ENCODE data around the gene MED13L.
"Not testable (repeated sequence)": the region's sequence is repeated elsewhere in the genome, so short reads cannot be mapped to it uniquely, and the experiment has no call there.

MED13L gene

GRCh38 chr12:116138781-116139180 lies 138.7 kb downstream of the MED13L start:
- Histone ChIP-seq H3K27me3 (no peaks in the 10 kb centered on the region), H3K4me2 (peak overlapping the region in 2 of 11 experiments; percentile 6 to 38; a peak in 3 of 22 replicates), H3K4me3 (no peak overlapping the region), H3K9me3 (replicated peaks in 1 of 11) (no peaks in the 10 kb centered on the region), H3K27ac (no peak overlapping the region), H3K4me1 (peaks cover 28 to 98% (median 46%) of the 10 kb centered on the region in 10 experiments), H3K9ac (no peak overlapping the region), H4K20me1 (peaks cover 98 to 100% (median 100%) of the 10 kb centered on the region in 11 experiments), H3K36me3 (no peaks in the 10 kb centered on the region; a peak in 2 of 22 replicates)
- TF ChIP-seq Cebpa-rat (IDR thresholded peaks at IDR 0.05): no peak

GRCh38 chr12:116138364-116138763 lies 139.1 kb downstream of the MED13L start:
- H3K27ac ChIP-seq: no peak overlapping the region
- H3K4me2 ChIP-seq: peak overlapping the region in 2 of 11 experiments; percentile 6 to 38; a peak in 1 of 22 replicates
- no peak for TF ChIP-seq Cebpa-rat (IDR thresholded peaks at IDR 0.05)
- H3K9ac ChIP-seq: no peak overlapping the region
- no peaks in the 10 kb centered on the region for H3K9me3 ChIP-seq (replicated peaks in 1 of 11)
- no peaks in the 10 kb centered on the region for H3K27me3 ChIP-seq
- H3K36me3 ChIP-seq: no peaks in the 10 kb centered on the region; a peak in 2 of 22 replicates
- H4K20me1 ChIP-seq: peaks cover 98 to 100% (median 100%) of the 10 kb centered on the region in 11 experiments
- no peak overlapping the region for H3K4me3 ChIP-seq
- H3K4me1 ChIP-seq: peaks cover 28 to 98% (median 46%) of the 10 kb centered on the region in 10 experiments

- Histone ChIP-seq H3K36me3 (no peaks in the 10 kb centered on the region; a peak in 2 of 22 replicates), H4K20me1 (peaks cover 98 to 100% (median 100%) of the 10 kb centered on the region in 11 experiments), H3K27me3 (no peaks in the 10 kb centered on the region), H3K4me2 (peak overlapping the region in 4 of 11 experiments; percentile 28 to 43 (median 36); a peak in 5 of 22 replicates), H3K4me1 (peaks cover 25 to 98% (median 43%) of the 10 kb centered on the region in 10 experiments), H3K4me3 (no peak overlapping the region), H3K9ac (no peak overlapping the region), H3K27ac (no peak overlapping the region), H3K9me3 (replicated peaks in 1 of 11) (no peaks in the 10 kb centered on the region)
- TF ChIP-seq Cebpa-rat (IDR thresholded peaks at IDR 0.05): no peak
Measured at GRCh38 chr12:116137318-116137717, 140.2 kb downstream of the MED13L start.

GRCh38 chr12:116136340-116136739 lies 141.2 kb downstream of the MED13L start:
- Histone ChIP-seq H3K4me3 (no peak overlapping the region), H3K4me1 (peaks cover 21 to 98% (median 41%) of the 10 kb centered on the region in 10 experiments), H3K27me3 (no peaks in the 10 kb centered on the region), H3K9me3 (replicated peaks in 1 of 11) (no peaks in the 10 kb centered on the region), H3K27ac (no peak overlapping the region; a peak in 1 of 22 replicates), H3K9ac (no peak overlapping the region), H4K20me1 (peaks cover 98 to 100% (median 100%) of the 10 kb centered on the region in 11 experiments), H3K36me3 (no peaks in the 10 kb centered on the region; a peak in 1 of 22 replicates), H3K4me2 (peak overlapping the region in 4 of 11 experiments; percentile 10 to 41 (median 30); a peak in 8 of 22 replicates)
- TF ChIP-seq Cebpa-rat (IDR thresholded peaks at IDR 0.05): no peak

GRCh38 chr12:116135209-116135930 lies 142.1 kb downstream of the MED13L start:
- H3K4me3 ChIP-seq: no peak overlapping the region
- H3K4me1 ChIP-seq: peaks cover 20 to 99% (median 44%) of the 10 kb centered on the region in 10 experiments
- H3K4me2 ChIP-seq: peak overlapping the region in 1 of 11 experiments; percentile 8; a peak in 1 of 22 replicates
- peaks cover 98 to 100% (median 100%) of the 10 kb centered on the region in 11 experiments for H4K20me1 ChIP-seq
- H3K27me3 ChIP-seq: no peaks in the 10 kb centered on the region
- no peaks in the 10 kb centered on the region for H3K9me3 ChIP-seq (replicated peaks in 1 of 11)
- no peak overlapping the region for H3K27ac ChIP-seq
- H3K36me3 ChIP-seq: no peaks in the 10 kb centered on the region; a peak in 1 of 22 replicates
- H3K9ac ChIP-seq: no peak overlapping the region
- no peak for TF ChIP-seq Cebpa-rat (IDR thresholded peaks at IDR 0.05)

GRCh38 chr12:116133636-116134214 lies 143.8 kb downstream of the MED13L start:
- peak overlapping the region in 8 of 11 experiments; percentile 2 to 60 (median 26); a peak in 12 of 22 replicates for H3K4me2 ChIP-seq
- no peak for TF ChIP-seq Cebpa-rat (IDR thresholded peaks at IDR 0.05)
- peaks cover 98 to 100% (median 100%) of the 10 kb centered on the region in 11 experiments for H4K20me1 ChIP-seq
- no peaks in the 10 kb centered on the region for H3K27me3 ChIP-seq
- H3K4me3 ChIP-seq: no peak overlapping the region
- peak overlapping the region in 2 of 11 experiments; percentile 1 to 50; a peak in 1 of 22 replicates for H3K27ac ChIP-seq
- H3K36me3 ChIP-seq: no peaks in the 10 kb centered on the region
- peaks cover 20 to 89% (median 45%) of the 10 kb centered on the region in 10 experiments for H3K4me1 ChIP-seq
- H3K9me3 ChIP-seq (replicated peaks in 1 of 11): no peaks in the 10 kb centered on the region
- no peak overlapping the region for H3K9ac ChIP-seq

- peak overlapping the region in 8 of 11 experiments; percentile 2 to 60 (median 26); a peak in 12 of 22 replicates for H3K4me2 ChIP-seq
- no peak for TF ChIP-seq Cebpa-rat (IDR thresholded peaks at IDR 0.05)
- H3K4me3 ChIP-seq: no peak overlapping the region
- peaks cover 98 to 100% (median 100%) of the 10 kb centered on the region in 11 experiments for H4K20me1 ChIP-seq
- H3K36me3 ChIP-seq: no peaks in the 10 kb centered on the region
- H3K27ac ChIP-seq: peak overlapping the region in 2 of 11 experiments; percentile 1 to 50; a peak in 1 of 22 replicates
- H3K9me3 ChIP-seq (replicated peaks in 1 of 11): no peaks in the 10 kb centered on the region
- H3K27me3 ChIP-seq: no peaks in the 10 kb centered on the region
- peaks cover 20 to 88% (median 45%) of the 10 kb centered on the region in 10 experiments for H3K4me1 ChIP-seq
- no peak overlapping the region for H3K9ac ChIP-seq
Measured at GRCh38 chr12:116133149-116133548, 144.3 kb downstream of the MED13L start.

- H4K20me1 ChIP-seq: peaks cover 96 to 100% (median 100%) of the 10 kb centered on the region in 11 experiments
- H3K27ac ChIP-seq; H3K9ac ChIP-seq; H3K9me3 ChIP-seq (replicated peaks in 1 of 11); H3K36me3 ChIP-seq; H3K27me3 ChIP-seq; H3K4me3 ChIP-seq: not testable (repeated sequence)
- H3K4me2 ChIP-seq: peak overlapping the region in 3 of 11 experiments; percentile 5 to 17 (median 9); a peak in 2 of 22 replicates
- peaks cover 20 to 85% (median 48%) of the 10 kb centered on the region in 10 experiments for H3K4me1 ChIP-seq
Measured at GRCh38 chr12:116131987-116132386, 145.5 kb downstream of the MED13L start.

- Histone ChIP-seq H3K4me2 (peak overlapping the region in 2 of 11 experiments; percentile 9 to 24; a peak in 2 of 22 replicates), H3K27ac (no peak overlapping the region), H3K9ac (no peak overlapping the region), H3K4me1 (peaks cover 26 to 85% (median 48%) of the 10 kb centered on the region in 10 experiments), H3K4me3 (no peak overlapping the region), H3K9me3 (replicated peaks in 1 of 11) (no peaks in the 10 kb centered on the region), H4K20me1 (peaks cover 96 to 100% (median 100%) of the 10 kb centered on the region in 11 experiments), H3K36me3 (no peaks in the 10 kb centered on the region), H3K27me3 (no peaks in the 10 kb centered on the region)
- no peak for TF ChIP-seq Cebpa-rat (IDR thresholded peaks at IDR 0.05)
Measured at GRCh38 chr12:116131176-116131575, 146.3 kb downstream of the MED13L start.

Data from BLaER1 treated with 17β-estradiol and CSF1 and Interleukin-3, amounts not matched to agents 10 nM and 100 nM (cell line).